Measurements from ENCODE around the gene SDR42E2. TPM values are rescaled to one million over a fixed set of nuclear protein-coding genes. Genes with fewer than 3 reads are reported as not detected.

Gene SDR42E2
- polyA plus RNA-seq (2012; ENCODE audit: low read depth, missing spikeins): 0.05 TPM

DNA sequence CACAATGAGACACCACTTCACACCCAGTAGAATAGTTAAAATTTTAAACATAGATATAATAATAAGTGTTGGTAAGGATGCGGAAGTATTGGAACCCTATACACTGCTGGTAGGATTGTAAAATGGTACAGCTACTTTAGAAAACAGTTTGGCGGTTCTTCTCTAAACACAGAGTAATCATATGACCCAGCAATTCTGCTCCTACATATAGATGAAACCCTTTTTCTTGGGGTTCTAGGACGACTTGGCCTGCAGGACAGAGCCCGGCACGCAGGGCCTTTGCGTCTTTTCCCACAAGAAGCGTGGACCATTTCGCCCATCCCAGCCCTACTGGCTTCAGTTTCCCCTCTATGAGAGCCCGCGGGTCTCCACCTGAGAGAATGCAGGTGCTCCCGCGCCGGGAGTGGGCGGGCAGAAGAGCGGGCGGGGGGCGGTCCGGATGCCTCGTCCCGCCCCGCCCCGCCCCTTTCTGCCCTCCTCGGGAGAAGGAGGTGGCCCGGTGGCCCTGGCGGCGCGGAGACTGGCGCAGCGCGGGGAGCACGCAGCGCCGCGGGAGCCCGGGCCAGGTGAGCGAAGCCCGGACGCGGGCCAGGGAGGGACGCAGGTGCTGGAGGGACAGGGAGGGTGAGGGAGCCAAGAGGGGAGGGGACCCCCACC lies at the start of gene SDR42E2:
SDR42E2 (plus strand) TSS at position 508 of the 657 bp plus-strand sequence. CDS start 3,077 bp downstream, outside the sequence.
- FAIRE-seq (no peak), DNase-seq (ENCODE audit: insufficient read length, low spot score) (no peak)
- no peak for TF ChIP-seq POU2F2 (IDR thresholded peaks at IDR 0.05; ENCODE audit: low read depth, low read length)
- no peak for TF ChIP-seq POLR2AphosphoS5 (IDR thresholded peaks at IDR 0.05; ENCODE audit: low read depth, low read length)
- TF ChIP-seq SPI1 (IDR thresholded peaks at IDR 0.05; ENCODE audit: low read depth, low read length): no peak
- no peak for TF ChIP-seq POLR2A (IDR thresholded peaks at IDR 0.05; ENCODE audit: low read depth, low read length)
- TF ChIP-seq TAF1 (IDR thresholded peaks at IDR 0.05; ENCODE audit: low read depth, low read length): no peak
- TF ChIP-seq PAX5 (IDR thresholded peaks at IDR 0.05; ENCODE audit: insufficient read depth, low read length, severe bottlenecking): no peak

- FAIRE-seq (no peak), DNase-seq (ENCODE audit: insufficient read length, low spot score) (no peak)
- TF ChIP-seq TAF1 (IDR thresholded peaks at IDR 0.05; ENCODE audit: low read depth, low read length) (no peak), POU2F2 (IDR thresholded peaks at IDR 0.05; ENCODE audit: low read depth, low read length) (no peak), SPI1 (IDR thresholded peaks at IDR 0.05; ENCODE audit: low read depth, low read length) (no peak), POLR2AphosphoS5 (IDR thresholded peaks at IDR 0.05; ENCODE audit: low read depth, low read length) (no peak), POLR2A (IDR thresholded peaks at IDR 0.05; ENCODE audit: low read depth, low read length) (no peak), PAX5 (IDR thresholded peaks at IDR 0.05; ENCODE audit: insufficient read depth, low read length, severe bottlenecking) (no peak)
Measured at GRCh38 chr16:22116095-22116700, 46.1 kb upstream of the SDR42E2 start.

- TF ChIP-seq PAX5 (IDR thresholded peaks at IDR 0.05; ENCODE audit: insufficient read depth, low read length, severe bottlenecking) (no peak), SPI1 (IDR thresholded peaks at IDR 0.05; ENCODE audit: low read depth, low read length) (no peak), POLR2AphosphoS5 (IDR thresholded peaks at IDR 0.05; ENCODE audit: low read depth, low read length) (no peak), TAF1 (IDR thresholded peaks at IDR 0.05; ENCODE audit: low read depth, low read length) (no peak), POU2F2 (IDR thresholded peaks at IDR 0.05; ENCODE audit: low read depth, low read length) (no peak), POLR2A (IDR thresholded peaks at IDR 0.05; ENCODE audit: low read depth, low read length) (no peak)
- FAIRE-seq (no peak), DNase-seq (ENCODE audit: insufficient read length, low spot score) (no peak)
Measured at GRCh38 chr16:22117609-22118008, 44.7 kb upstream of the SDR42E2 start.

DNA sequence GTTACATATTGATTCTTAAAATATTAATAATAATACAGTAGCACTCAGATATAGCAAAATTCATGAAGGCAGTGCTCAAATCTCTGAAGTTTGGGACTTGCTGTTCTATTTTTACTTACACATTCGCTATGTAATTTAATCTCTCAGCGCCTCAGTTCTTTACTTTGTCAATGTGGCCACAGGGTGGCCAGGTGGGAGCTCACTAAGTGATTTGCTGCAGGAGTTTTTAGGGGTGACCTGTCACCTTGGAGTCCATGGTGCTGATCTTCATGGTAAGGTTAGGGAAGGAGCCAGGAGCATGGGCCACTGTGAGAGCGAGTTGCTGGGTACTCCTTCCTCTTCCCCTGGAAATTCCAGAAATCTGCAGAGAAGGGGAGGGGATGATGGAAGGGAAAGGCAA lies 41.9 kb upstream of the SDR42E2 start:
- DNase-seq (ENCODE audit: insufficient read length, low spot score) (no peak), FAIRE-seq (no peak)
- TF ChIP-seq POU2F2 (IDR thresholded peaks at IDR 0.05; ENCODE audit: low read depth, low read length) (no peak), POLR2AphosphoS5 (IDR thresholded peaks at IDR 0.05; ENCODE audit: low read depth, low read length) (no peak), POLR2A (IDR thresholded peaks at IDR 0.05; ENCODE audit: low read depth, low read length) (no peak), PAX5 (IDR thresholded peaks at IDR 0.05; ENCODE audit: insufficient read depth, low read length, severe bottlenecking) (no peak), TAF1 (IDR thresholded peaks at IDR 0.05; ENCODE audit: low read depth, low read length) (no peak)

DNA sequence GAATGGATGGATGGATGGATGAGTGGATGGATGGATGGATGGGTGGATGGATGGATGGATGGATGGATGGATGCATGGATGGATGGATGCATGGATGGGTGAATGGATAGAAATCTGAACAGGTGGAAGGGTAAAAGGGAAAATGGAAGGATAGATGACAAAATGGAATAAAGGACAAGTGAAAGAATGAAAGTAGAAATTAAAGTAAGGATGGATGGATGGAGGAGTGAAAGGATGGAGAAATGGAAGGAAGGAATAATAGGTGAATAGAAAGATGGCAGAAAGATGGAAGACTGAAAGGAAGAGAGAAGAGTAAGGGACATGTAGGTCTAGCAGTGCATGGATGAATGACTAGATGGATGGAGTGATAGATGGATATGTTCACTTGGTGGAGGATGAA lies 40.1 kb upstream of the SDR42E2 start:
- TF ChIP-seq PAX5 (IDR thresholded peaks at IDR 0.05; ENCODE audit: insufficient read depth, low read length, severe bottlenecking) (no peak), POLR2A (IDR thresholded peaks at IDR 0.05; ENCODE audit: low read depth, low read length) (no peak), POLR2AphosphoS5 (IDR thresholded peaks at IDR 0.05; ENCODE audit: low read depth, low read length) (no peak), SPI1 (IDR thresholded peaks at IDR 0.05; ENCODE audit: low read depth, low read length) (no peak), TAF1 (IDR thresholded peaks at IDR 0.05; ENCODE audit: low read depth, low read length) (no peak), POU2F2 (IDR thresholded peaks at IDR 0.05; ENCODE audit: low read depth, low read length) (no peak)
- DNase-seq (ENCODE audit: insufficient read length, low spot score): no peak
- no peak for FAIRE-seq

DNA sequence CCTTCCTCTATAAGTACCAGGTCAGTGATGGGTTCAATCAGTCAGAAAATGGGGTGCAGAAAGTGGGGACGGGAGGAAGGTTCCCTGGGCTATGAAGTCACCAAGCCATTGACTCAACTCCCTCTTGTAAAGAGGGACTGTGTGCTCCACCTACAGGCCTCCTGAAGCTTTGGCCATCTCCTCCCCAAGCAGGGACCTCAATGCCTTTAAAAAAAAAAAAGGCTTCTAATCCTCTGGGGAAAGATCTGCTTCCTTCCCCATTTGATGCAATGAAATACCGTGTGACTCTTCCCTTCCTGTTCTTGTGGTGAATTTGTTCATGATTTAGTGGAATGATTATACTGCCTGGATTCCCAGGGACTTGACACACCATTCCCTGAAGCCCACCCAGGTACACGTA lies 39.2 kb upstream of the SDR42E2 start:
- no peak for FAIRE-seq
- no peak for TF ChIP-seq POLR2AphosphoS5 (IDR thresholded peaks at IDR 0.05; ENCODE audit: low read depth, low read length)
- TF ChIP-seq POLR2A (IDR thresholded peaks at IDR 0.05; ENCODE audit: low read depth, low read length): no peak
- TF ChIP-seq PAX5 (IDR thresholded peaks at IDR 0.05; ENCODE audit: insufficient read depth, low read length, severe bottlenecking): no peak
- TF ChIP-seq SPI1 (IDR thresholded peaks at IDR 0.05; ENCODE audit: low read depth, low read length): no peak
- TF ChIP-seq POU2F2 (IDR thresholded peaks at IDR 0.05; ENCODE audit: low read depth, low read length): no peak
- no peak for DNase-seq (ENCODE audit: insufficient read length, low spot score)

GRCh38 chr16:22123759-22124490 lies 38.4 kb upstream of the SDR42E2 start:
- no peak for FAIRE-seq
- no peak for DNase-seq (ENCODE audit: insufficient read length, low spot score)
- TF ChIP-seq POU2F2 (IDR thresholded peaks at IDR 0.05; ENCODE audit: low read depth, low read length): no peak
- TF ChIP-seq PAX5 (IDR thresholded peaks at IDR 0.05; ENCODE audit: insufficient read depth, low read length, severe bottlenecking): no peak
- no peak for TF ChIP-seq SPI1 (IDR thresholded peaks at IDR 0.05; ENCODE audit: low read depth, low read length)
- TF ChIP-seq TAF1 (IDR thresholded peaks at IDR 0.05; ENCODE audit: low read depth, low read length): no peak
- no peak for TF ChIP-seq POLR2A (IDR thresholded peaks at IDR 0.05; ENCODE audit: low read depth, low read length)
- no peak for TF ChIP-seq POLR2AphosphoS5 (IDR thresholded peaks at IDR 0.05; ENCODE audit: low read depth, low read length)

- no peak for DNase-seq (ENCODE audit: insufficient read length, low spot score)
- FAIRE-seq: no peak
- TF ChIP-seq POLR2AphosphoS5 (IDR thresholded peaks at IDR 0.05; ENCODE audit: low read depth, low read length) (no peak), PAX5 (IDR thresholded peaks at IDR 0.05; ENCODE audit: insufficient read depth, low read length, severe bottlenecking) (no peak), SPI1 (IDR thresholded peaks at IDR 0.05; ENCODE audit: low read depth, low read length) (no peak), TAF1 (IDR thresholded peaks at IDR 0.05; ENCODE audit: low read depth, low read length) (no peak)
Measured at GRCh38 chr16:22124583-22125284, 37.6 kb upstream of the SDR42E2 start.
